Thyroid gland (tissue), 4 donors: ENCODE data around the gene HLCS. TPM values are rescaled to one million over a fixed set of nuclear protein-coding genes. Genes with fewer than 3 reads are reported as not detected.

Experiments used
- DNase-seq, 2 donors: peaks; one replicate each; pipeline ENCODE4 v3.0.0-alpha.2; 2019
- H3K27ac ChIP-seq, 3 donors: fragments of 200-600 bp; sonication (generic); 1 replicate in 2 of 3; 2 replicates in 1 of 3; pipeline ENCODE4 v1.5.1; 2016 to 2019; ENCODE audit warnings: mild to moderate bottlenecking in 1 of 3, moderate library complexity in 1 of 3
- H3K27me3 ChIP-seq: fragments of 200-600 bp; sonication (generic); one replicate; pipeline ENCODE4 v1.5.1; 2019
- H3K36me3 ChIP-seq, 2 donors: fragments of 200-600 bp; sonication (generic); one replicate each; pipeline ENCODE4 v1.5.1; 2016 to 2019
- H3K4me1 ChIP-seq, 2 donors: fragments of 200-600 bp; sonication (generic); one replicate each; pipeline ENCODE4 v1.5.1; 2017 to 2019
- H3K4me3 ChIP-seq, 3 donors: fragments of 200-600 bp; sonication (generic); replicated peaks in 1 of 3; 1 replicate in 2 of 3; 2 replicates in 1 of 3; pipeline ENCODE4 v1.5.1; 2016; ENCODE audit warnings: mild to moderate bottlenecking in 1 of 3
- H3K9me3 ChIP-seq: fragments of 200-600 bp; sonication (generic); one replicate; pipeline ENCODE4 v1.5.1; 2017
- CTCF ChIP-seq, 6 experiments: fragments of 200-600 bp in 3 of 6; fragments of 450-650 bp in 3 of 6; sonication (generic) in 3 of 6; IDR thresholded peaks; one replicate each; pipeline ENCODE4 v1.5.1; 2016 to 2019; ENCODE audit warnings: antibody characterized with exemption in 6 of 6, mild to moderate bottlenecking in 2 of 6, inconsistent platforms in 1 of 6, moderate library complexity in 1 of 6
- POLR2A ChIP-seq, 2 donors: fragments of 450-650 bp; IDR thresholded peaks; one replicate each; pipeline ENCODE4 v1.6.1; 2017; ENCODE audit warnings: antibody characterized with exemption in 2 of 2, mild to moderate bottlenecking in 2 of 2, moderate library complexity in 1 of 2
- WGBS, 2 donors: methylation state at CpG; one replicate each; pipeline ENCODE4 v1.1.5; 2017; 5-methylcytosine and 5-hydroxymethylcytosine counted together
- intact Hi-C: fragments of 100-400 bp; cut with DNase I; formaldehyde crosslinking; loops from one replicate; pipeline ENCODE4 v1.15.1; 2023
- total RNA-seq, 4 donors: library from RNA; depleted of rRNA; stranded (reverse); fragments of >200 nt; gene quantifications; one replicate each; pipeline ENCODE4 v1.2.3, GENCODE V29; 2016

HLCS gene
- total RNA-seq, 4 donors from 2014 or later = 34.2 to 70.7 (median 43.4) TPM

DNA sequence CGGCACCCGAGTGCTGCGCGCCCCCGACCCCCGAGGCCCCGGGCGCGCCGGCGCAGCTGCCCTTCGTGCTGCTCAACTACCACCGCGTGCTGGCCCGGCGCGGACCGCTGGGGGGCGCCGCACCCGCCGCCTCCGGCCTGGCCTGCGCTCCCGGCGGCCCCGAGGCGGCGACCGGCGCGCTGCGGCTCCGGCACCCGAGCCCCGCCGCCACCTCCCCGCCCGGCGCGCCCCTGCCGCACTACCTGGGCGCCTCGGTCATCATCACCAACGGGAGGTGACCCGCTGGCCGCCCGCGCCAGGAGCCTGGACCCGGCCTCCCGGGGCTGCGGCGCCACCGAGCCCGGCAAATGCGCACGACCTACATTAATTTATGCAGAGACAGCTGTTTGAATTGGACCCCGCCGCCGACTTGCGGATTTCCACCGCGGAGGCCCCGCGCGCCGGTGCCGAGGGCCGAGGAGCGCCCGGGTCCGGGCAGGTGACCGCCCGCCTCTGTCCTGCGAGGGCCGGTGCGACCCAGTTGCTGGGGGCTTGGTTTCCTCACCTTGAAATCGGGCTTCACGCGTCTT, 218.6 kb downstream of the HLCS start:
- H3K4me3 ChIP-seq = peak overlapping the region in 1 of 3 donors; percentile 24
- TF ChIP-seq POLR2A (IDR thresholded peaks at IDR 0.05) (no peak), CTCF (IDR thresholded peaks at IDR 0.05) (peak in 2 of 6 experiments; percentile 22 to 31)
- peaks cover 13% of the 10 kb centered on the region in 2 donors for H3K4me1 ChIP-seq
- H3K36me3 ChIP-seq = peaks cover 0 to 4% of the 10 kb centered on the region in 2 donors
- WGBS, 2 donors = 19% methylated on average over 5 to 7 of the region's 80 CpGs
- intact Hi-C loops = loop anchor here (10.0 kb wide), 1 partner anchor 177 kb away; no protein-coding TSS in a partner anchor
- no peaks in the 10 kb centered on the region for H3K27me3 ChIP-seq
- H3K9me3 ChIP-seq = no peaks in the 10 kb centered on the region
- no peak overlapping the region for H3K27ac ChIP-seq
- peak; percentile 37 to 44 for DNase-seq

DNA sequence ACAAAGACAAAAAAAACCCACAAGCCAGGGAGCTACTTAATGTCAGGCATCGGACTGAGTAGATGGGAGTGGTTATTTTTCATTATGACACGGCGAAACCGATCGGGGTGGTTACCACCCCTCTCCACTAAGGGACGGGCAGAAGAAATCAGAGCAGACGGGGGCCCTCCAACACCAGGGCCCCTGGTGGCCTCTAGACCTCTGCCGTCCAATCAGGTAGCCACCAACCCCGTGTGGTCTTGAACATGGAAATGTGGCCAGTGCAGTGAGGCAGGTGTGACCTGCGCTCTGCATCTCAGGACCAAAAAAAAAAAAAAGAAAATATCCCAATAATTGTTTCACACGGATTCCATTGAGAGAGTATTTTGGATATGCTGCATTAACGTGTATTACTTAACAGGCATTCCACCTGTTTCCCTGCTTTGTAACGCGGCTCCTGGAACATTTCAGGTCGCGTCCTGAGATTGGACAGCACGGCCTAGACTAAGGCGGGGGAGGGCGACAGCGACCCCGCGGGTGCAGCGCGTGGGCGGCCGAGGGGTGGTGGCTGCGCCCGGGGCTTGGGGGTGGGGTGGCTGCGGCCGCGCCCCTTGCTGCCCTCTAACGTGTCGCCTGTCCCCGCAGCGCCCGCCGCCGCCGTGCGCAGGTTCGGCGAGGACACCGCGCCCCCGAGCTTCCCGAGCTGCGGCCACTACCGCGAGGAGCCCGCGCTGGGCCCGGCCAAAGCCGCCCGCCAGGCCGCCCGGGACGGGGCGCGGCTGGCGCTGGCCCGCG, 219.2 kb downstream of the HLCS start:
- 24 to 37% methylated on average over 18 to 25 of the region's 62 CpGs for WGBS, 2 donors

DNA sequence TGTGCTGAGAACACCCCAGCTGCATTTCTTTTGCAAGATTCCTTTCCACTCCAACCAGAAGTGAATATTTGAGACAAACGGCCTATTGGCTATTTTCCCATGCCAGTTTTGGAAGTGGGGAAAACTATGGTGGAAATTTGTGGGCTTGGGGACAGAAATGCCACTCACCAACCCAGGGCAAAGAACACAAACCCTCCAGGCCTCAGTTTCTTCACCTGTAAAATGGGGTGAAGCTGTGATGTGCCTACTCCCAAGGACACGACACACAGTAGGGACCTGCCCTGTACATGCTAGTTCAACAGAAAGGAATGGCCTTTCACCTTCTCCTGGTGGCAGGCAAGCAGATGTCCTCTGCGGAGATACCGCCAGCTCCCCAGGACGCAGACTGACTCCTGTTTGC, 221.0 kb downstream of the HLCS start:
- H3K36me3 ChIP-seq = no peaks in the 10 kb centered on the region
- TF ChIP-seq CTCF (IDR thresholded peaks at IDR 0.05) (no peak), POLR2A (IDR thresholded peaks at IDR 0.05) (no peak)
- H3K27ac ChIP-seq = no peak overlapping the region
- no peaks in the 10 kb centered on the region for H3K9me3 ChIP-seq
- H3K27me3 ChIP-seq = no peaks in the 10 kb centered on the region
- intact Hi-C loops = loop anchor here (10.0 kb wide), 1 partner anchor 179 kb away; no protein-coding TSS in a partner anchor
- no peak overlapping the region for H3K4me3 ChIP-seq
- no peak for DNase-seq
- WGBS, 2 donors = 89 to 93% methylated on average over 5 of the region's 5 CpGs
- peaks cover 13% of the 10 kb centered on the region in 2 donors for H3K4me1 ChIP-seq

More for the DNA sequence above, 219.2 kb downstream of the HLCS start:
- Histone ChIP-seq H3K9me3 (no peaks in the 10 kb centered on the region), H3K27me3 (no peaks in the 10 kb centered on the region), H3K27ac (no peak overlapping the region), H3K4me1 (peaks cover 13% of the 10 kb centered on the region in 2 donors), H3K4me3 (peak overlapping the region in 1 of 3 donors; percentile 4), H3K36me3 (peaks cover 0 to 4% of the 10 kb centered on the region in 2 donors)
- peak in 1 of 2 donors; percentile 9 for DNase-seq
- TF ChIP-seq POLR2A (IDR thresholded peaks at IDR 0.05) (no peak), CTCF (IDR thresholded peaks at IDR 0.05) (no peak)
- intact Hi-C loops = loop anchor here (10.0 kb wide), 1 partner anchor 178 kb away; no protein-coding TSS in a partner anchor

- WGBS, 2 donors = 23 to 26% methylated on average over 15 to 28 of the region's 30 CpGs
- peaks cover 13% of the 10 kb centered on the region in 2 donors for H3K4me1 ChIP-seq
- no peak for TF ChIP-seq POLR2A (IDR thresholded peaks at IDR 0.05)
- no peak for TF ChIP-seq CTCF (IDR thresholded peaks at IDR 0.05)
- no peak overlapping the region for H3K4me3 ChIP-seq
- DNase-seq = peak; percentile 73 to 75
- no peaks in the 10 kb centered on the region for H3K27me3 ChIP-seq
- no peaks in the 10 kb centered on the region for H3K36me3 ChIP-seq
- H3K27ac ChIP-seq = no peak overlapping the region
- H3K9me3 ChIP-seq = no peaks in the 10 kb centered on the region
- intact Hi-C loops = loop anchor here (10.0 kb wide), 1 partner anchor 180 kb away; no protein-coding TSS in a partner anchor
Observed at GRCh38 chr21:36744560-36745231, 221.8 kb downstream of the HLCS start.
